Fibroblast of the conjunctiva (primary cell): Measurements from ENCODE around the gene LIMS3.
"Not testable (repeated sequence)": the region's sequence is repeated elsewhere in the genome, so short reads cannot be mapped to it uniquely, and the experiment has no call there.

Source experiments
- DNase-seq: peaks from one replicate; pipeline ENCODE4 v3.0.0-alpha.2; 2010; ENCODE audit warnings: low read depth

The LIMS3 gene

DNA sequence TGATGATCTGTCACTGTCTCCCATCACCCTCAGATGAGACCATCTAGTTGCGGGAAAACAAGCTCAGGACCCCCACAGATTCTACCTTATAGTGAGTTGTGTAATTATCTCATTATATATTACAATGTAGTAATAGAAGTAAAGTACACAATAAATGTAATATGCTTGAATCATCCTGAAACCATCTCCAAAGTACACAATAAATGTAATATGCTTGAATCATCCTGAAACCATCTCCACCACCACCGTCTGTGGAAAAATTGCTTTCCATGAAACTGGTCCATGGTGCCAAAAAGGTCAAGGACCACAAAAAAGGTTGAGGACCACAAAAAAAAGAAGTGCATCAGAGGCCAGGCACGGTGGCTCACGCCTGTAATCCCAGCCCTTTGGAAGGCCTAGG, 29.3 kb downstream of the LIMS3 start:
- DNase-seq = not testable (repeated sequence)

DNA sequence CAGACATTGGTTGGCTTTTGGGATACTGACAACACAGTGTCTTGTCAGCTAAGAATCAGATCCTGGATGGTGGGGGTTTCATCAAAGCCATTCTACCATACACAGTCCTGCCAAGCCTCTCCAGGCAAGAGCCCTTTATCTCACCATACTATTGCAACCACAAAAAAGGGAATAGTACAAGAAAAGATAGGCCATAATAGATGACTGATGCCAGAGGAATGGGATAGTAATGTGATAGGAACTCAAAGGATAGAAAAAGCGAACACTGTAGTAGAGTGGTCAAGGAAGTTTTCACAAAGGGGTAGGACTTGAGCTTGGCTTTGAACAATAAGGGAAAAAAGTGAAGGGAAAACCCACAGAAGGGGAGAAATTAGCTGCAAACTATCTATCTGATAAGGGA, 30.7 kb downstream of the LIMS3 start:
- not testable (repeated sequence) for DNase-seq

DNA sequence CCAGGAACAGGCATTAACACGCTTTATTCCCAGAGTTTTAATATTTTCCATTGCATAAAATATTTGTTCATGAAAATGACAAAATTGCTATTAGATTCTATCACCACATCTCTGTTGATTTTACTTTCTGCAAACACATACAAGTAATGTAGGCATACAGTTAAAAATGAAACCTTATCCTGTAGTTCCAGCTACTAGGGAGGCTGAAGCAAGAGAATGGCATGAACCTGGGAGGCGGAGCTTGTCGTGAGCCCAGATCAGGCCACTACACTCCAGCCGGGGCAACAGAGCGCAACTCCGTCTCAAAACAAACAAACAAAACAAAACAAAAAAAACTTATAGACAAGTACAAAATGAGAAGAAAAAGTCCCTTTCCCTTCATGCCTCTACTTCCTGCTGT, 38.0 kb downstream of the LIMS3 start:
- DNase-seq = not testable (repeated sequence)

DNA sequence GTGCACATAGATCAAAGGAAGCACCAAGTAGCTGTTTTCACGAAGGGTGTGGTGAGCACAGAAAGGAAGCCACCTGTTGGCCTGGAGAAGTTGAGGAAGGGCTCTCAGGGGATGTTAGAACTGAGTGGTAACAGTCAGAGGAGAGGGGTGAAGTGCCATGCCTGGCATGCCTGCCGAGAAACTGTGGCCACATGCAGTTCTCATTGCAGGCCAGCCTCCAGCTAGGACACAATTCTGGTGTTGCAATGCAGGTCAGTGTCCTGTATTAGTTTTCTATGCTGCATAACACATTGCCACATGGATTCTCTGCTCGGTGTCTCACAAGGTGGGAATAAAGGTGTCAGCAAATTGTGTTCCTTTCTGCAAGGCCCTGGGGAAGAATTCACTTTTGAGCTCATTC, 46.9 kb downstream of the LIMS3 start:
- DNase-seq = not testable (repeated sequence)

DNA sequence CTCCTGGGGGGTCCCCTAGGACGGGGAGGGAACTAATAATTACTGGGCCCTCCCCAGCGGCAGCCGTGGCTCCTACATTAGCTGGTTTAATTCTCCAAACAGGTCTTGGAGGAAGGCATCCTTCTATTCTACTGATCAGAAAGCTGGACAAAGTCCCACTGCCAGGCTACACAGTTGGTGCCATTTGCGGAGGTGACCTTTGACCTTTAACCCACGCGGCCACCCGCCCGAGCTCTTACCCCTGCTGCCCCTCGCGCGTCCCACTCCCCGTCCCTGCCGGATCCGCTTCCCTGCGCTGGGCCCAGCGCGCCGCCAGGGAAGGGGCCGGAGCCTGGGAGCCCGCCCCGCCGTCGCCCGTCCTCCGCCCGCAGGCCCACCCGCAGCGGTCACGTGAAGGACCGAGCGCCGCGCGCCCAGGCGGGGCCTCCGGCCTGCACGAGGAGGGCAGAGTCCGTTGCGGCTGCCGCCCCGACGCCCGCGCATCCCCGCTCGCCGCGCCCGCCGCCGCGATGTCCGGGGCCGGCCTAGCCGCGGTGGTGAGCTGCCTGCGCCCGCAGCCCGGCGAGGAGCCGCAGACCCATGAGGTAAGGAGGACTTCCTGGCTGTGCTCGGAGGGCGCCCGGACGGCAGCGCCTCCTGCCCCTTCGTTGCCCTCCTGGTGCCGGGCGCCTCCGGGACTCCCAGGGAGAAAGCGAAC, 48.9 kb downstream of the LIMS3 start:
- DNase-seq = not testable (repeated sequence)

DNA sequence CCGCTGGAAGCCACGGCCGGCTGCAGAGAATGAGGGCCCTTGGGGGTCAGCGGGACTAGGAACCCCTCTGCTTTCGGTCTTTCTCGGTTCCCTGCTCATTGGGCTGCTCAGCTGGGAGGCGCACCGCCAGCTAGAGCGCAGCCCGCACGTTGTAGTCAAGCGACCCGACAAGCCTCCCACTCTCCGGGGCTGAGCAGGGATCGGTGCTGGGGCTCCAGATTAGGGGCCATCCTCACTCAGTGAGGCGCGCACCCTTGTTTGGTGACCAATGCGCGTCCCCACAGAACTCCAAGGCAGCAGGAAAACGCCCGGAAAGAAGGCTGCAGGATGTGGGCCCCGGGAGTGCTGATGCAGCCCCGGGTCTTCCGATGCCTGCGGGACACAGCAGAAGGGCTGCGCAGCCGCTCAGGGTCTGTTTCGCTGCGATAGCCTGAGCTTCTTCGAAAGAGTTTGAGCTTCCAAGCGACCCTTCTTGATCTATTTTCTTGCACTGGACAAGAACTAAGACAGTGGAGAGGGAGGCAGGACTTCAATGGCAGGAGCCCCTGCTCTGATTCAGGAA, 49.6 kb downstream of the LIMS3 start:
- not testable (repeated sequence) for DNase-seq

DNA sequence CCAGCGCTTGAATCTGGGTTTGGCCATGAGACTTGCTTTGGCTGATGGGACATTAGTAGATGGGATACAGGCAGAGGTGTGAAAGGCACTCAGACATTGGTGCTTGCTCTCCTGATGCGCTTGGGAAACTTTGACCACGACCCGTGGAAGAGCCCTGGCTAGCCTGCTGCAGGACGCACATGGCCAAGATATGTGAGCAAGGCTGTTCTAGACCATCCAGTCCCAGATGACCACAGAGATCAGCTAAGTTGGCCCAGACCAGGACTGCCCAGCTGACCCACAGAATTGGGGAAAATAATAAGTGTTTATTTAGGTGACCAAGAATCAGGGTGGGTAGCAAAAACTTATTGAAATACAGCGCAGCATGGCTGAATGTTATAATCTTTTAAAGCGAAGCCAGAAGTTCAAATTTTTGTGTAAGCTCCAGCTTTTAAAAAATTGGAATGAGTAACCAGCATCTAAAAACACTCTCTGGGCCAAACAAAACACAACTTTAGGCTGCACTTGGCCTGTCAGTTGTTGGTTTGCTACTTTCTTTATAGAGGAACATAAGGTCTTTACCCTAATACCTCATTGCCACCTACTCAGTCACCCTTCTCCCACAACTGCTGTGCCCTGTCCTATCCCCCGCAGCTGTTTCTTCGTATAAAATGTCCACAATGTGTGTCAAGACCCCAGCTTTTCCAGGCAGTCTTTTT, 51.8 kb downstream of the LIMS3 start:
- not testable (repeated sequence) for DNase-seq

DNA sequence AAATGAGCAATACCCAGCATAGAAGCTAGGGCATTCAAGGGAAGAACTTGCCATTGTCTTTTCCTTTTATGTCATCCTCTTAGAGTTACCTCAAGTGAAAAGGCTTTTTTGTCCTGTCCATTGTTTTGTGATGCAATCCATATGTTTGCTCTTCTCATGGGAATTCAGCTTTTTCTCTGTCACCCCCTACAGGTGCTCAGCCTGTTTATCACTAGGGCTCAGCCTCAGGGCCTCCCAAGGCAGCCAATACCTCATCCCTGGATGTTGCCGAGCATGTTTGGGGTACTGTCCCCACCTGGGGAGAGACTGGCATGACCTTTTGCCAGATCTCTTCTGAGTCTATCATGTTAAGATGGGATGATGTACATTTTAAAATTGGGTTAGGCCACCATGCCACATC, 65.5 kb downstream of the LIMS3 start:
- not testable (repeated sequence) for DNase-seq

DNA sequence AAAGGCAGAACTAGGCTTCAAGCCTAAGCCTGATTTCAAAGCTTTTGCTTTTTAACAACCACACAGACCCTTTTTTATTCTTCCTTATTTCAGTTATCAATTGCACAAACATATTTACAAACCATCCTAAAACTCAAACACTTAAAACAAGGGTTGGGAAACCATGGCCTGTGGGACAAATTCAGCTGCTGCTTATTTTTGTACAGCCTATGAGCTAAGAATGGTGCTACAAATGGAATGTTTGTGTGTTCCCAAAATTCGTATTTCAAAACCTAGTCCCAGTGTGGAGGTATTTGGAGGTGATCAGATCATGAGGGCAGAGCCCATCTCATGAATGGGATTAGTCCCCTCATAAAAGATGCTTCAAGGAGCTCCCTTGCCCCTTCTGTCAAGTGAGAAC, 67.0 kb downstream of the LIMS3 start:
- not testable (repeated sequence) for DNase-seq

DNA sequence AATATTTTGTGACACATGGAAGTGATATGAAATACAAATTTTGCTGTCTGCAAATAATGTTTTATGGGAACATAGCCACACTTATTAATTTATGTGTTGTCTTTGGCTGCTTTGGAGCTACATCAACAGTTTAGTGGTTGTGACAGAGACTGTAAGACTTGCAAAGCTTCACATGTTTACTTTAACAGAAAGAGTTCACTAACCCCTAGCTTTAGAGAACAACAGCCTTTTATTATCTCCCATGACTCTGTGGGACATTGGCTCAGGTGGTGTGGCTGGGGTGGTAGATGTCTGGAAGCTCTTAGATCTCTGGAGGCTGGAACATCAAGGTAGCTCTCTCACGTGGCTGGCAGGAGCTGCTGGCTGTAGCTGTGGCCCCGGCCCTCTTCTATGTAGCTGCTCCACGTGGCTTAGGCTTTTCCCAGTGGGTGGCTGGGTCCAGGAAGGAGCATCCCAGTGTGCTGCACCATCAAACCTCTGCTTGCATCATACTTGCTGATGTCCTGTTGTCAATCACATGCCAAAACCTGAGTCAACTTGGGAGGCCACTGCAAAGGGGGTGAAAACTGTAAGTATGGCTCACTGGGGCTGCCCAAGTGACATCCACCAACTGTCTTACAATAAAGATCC, 67.7 kb downstream of the LIMS3 start:
- not testable (repeated sequence) for DNase-seq

DNA sequence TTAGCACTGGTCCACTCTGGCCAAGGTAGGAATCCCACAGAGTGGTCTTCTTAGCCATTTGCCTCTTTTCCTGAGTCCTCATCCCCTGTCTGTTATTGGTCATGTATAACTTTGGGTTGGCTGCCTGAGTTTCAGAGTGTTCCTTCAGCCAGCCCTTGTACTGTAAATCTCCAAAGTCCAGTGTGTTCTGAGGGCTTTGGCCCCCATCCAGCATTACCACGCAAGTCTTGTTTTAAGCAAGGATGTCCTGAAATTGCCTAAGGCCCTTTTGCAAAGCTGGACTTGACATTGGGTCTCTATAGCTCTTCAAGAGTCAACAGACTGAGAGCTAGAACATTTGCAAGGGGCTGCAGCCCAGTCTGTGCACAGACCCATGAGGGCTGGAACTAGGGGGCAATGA, 68.4 kb downstream of the LIMS3 start:
- DNase-seq = not testable (repeated sequence)

DNA sequence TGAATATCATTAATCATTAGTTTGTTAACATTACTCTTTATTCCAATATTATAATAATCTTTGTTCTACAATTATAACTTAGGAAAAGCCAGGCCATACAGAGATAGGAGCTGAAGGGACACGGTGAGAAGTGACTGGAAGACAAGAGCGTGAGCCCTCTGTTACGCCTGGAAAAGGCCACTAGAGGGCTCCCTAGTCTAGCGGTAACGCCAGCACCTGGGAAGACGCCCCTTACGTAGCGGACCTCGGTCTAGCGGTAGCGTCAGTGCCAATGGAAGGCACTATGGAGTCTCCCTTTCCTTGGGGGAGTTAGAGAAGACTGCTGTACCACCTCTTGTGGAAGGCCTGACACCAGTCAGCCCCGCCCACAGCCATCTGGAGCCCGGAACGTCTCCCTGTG, 71.4 kb downstream of the LIMS3 start:
- DNase-seq = not testable (repeated sequence)

DNA sequence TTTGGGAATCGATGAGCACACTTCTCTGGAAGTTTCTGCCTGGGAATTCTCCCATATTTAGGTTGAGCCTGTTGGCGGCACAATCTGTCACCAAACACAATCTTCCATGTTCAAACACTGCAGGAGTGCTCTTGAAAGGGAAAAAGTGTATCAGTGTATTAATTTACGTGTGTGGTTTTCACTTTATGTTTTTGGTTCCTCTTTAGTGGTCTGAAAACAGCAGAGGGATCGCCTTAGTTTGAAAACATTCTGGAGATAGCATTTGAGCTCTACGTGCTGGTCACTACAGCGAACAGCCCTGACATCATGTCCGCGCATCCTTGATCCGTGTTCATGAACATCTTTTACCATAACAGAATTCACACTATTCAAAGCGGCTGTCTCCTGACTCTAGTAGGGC, 73.2 kb downstream of the LIMS3 start:
- DNase-seq = not testable (repeated sequence)
